WERI-Rb-1 (cell line): Measurements from ENCODE around the gene BAHCC1.

Experiments
- DNase-seq: peaks from one replicate; pipeline ENCODE4 v3.0.0-alpha.2; 2020
- H3K27ac ChIP-seq: fragments of 250-450 bp; sonication (Bioruptor Pico); 2 replicates; pipeline ENCODE4 v1.5.1; 2020; ENCODE audit warnings: mild to moderate bottlenecking, moderate library complexity
- H3K27me3 ChIP-seq: fragments of 250-450 bp; sonication (Bioruptor Pico); 2 replicates; pipeline ENCODE4 v1.5.1; 2021; ENCODE audit warnings: mild to moderate bottlenecking, low read depth, moderate library complexity; ENCODE audit not compliant: insufficient read depth, severe bottlenecking
- H3K36me3 ChIP-seq: fragments of 250-450 bp; sonication (Bioruptor Pico); 2 replicates; pipeline ENCODE4 v1.5.1; 2020; ENCODE audit warnings: mild to moderate bottlenecking, moderate library complexity
- H3K4me3 ChIP-seq: 2 replicates; pipeline ENCODE4 v1.5.1; 2011; ENCODE audit warnings: low read depth, mild to moderate bottlenecking, control low read depth, low read length
- H3K9me3 ChIP-seq: fragments of 250-450 bp; sonication (Bioruptor Pico); 2 replicates; pipeline ENCODE4 v1.5.1; 2021; ENCODE audit warnings: mild to moderate bottlenecking, moderate library complexity; ENCODE audit not compliant: severe bottlenecking
- TF ChIP-seq, protein P1 (sequence below): IDR thresholded peaks from 2 replicates; pipeline ENCODE4 v1.5.1; 2011; ENCODE audit warnings: low read depth, mild to moderate bottlenecking, control low read depth, inconsistent platforms, low read length

BAHCC1 gene

DNA sequence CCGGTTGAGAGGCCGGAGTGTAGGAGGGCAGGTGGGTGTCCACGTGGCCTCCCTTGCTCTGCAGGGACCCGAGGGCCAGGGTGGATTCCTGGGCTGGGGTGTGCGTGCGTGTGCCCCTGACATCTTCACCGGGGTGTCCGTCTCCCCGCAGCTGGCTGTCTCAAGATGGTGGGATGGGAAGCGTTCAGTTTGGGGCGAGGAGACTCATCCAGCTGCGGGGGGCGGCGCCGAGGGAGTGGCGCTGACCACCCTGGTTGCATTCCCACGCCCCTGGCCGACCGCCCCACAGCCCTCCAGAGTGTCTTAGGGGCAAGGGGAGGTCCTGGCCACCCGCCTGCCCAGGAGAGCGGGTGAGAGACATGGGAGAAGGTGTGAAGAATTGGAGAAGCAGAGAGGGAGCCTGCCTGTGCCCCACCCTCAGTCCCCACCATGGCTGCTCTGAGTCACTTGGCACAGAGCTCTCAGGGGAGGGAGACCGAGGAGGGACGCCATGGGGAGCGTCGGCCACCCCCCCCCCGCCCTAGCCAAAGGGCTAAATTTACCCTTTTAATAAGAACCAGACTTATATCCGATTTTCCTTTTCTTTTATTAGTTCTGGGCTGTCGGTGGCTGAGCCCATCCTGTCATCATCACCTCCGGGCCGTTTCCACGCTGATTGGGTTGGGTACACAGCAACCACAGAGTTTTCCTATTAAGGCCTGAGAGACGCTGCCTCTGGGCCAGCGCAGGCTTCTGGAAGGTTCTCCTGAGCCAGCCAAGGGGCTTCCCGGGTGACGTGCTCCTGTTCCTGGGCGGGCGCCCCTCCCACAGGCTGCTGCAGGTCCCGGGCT is 22.0 kb downstream of the BAHCC1 start:
- no peak for DNase-seq

DNA sequence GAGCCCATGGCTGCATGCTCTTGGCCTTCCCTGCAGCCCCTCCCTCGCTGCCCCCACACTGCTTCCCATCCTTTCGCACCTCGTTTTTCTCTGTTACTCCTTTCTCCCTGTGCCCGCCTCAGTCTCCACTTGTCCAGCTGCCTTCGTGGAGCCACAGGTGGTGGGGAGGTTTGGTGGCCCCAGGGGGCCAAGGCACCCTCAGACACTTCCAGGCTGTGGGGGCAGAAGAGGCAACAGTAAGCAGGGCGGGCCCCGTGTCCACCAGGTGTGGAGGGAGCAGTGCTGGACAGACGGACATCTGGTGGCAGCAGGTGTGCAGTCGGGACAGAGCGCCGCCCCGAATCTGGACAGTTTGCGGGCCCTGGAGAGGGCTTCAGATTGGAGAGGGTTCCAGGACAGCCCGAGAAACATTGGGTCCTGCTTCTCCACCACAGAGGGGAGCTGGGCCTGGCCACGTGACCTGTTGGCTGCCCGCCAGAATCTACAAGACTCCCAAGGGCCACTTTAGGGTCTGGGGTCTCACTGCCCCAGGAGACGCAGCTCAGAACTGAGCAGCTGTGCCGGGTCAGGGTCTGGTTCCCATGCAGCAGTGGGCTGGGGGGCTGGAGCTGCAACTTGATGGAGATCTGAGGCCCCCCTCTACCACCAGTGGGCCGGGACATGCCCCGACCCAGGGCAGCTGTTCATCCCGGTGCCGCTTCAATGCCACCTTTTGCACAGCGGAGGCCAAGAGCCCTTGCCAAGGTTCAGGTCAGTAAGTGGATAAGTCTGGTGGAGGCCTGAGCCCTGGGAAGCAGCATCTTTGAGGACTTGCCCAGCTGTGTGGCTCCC is 22.8 kb downstream of the BAHCC1 start:
- Histone ChIP-seq H3K27me3 (no peaks in the 10 kb centered on the region), H3K27ac (no peak overlapping the region), H3K4me3 (no peak overlapping the region), H3K9me3 (no peaks in the 10 kb centered on the region), H3K36me3 (no peaks in the 10 kb centered on the region)
- no peak for DNase-seq
- TF ChIP-seq, protein P1, sequence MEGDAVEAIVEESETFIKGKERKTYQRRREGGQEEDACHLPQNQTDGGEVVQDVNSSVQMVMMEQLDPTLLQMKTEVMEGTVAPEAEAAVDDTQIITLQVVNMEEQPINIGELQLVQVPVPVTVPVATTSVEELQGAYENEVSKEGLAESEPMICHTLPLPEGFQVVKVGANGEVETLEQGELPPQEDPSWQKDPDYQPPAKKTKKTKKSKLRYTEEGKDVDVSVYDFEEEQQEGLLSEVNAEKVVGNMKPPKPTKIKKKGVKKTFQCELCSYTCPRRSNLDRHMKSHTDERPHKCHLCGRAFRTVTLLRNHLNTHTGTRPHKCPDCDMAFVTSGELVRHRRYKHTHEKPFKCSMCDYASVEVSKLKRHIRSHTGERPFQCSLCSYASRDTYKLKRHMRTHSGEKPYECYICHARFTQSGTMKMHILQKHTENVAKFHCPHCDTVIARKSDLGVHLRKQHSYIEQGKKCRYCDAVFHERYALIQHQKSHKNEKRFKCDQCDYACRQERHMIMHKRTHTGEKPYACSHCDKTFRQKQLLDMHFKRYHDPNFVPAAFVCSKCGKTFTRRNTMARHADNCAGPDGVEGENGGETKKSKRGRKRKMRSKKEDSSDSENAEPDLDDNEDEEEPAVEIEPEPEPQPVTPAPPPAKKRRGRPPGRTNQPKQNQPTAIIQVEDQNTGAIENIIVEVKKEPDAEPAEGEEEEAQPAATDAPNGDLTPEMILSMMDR = no peak

More for the DNA sequence above, 22.0 kb downstream of the BAHCC1 start:
- Histone ChIP-seq H3K4me3 (no peak overlapping the region), H3K27me3 (no peaks in the 10 kb centered on the region), H3K9me3 (no peaks in the 10 kb centered on the region), H3K36me3 (no peaks in the 10 kb centered on the region), H3K27ac (no peak overlapping the region)
- TF ChIP-seq, protein P1 = no peak

GRCh38 chr17:81418710-81419318 is 23.6 kb downstream of the BAHCC1 start:
- H3K27ac ChIP-seq = no peak overlapping the region
- H3K9me3 ChIP-seq = no peaks in the 10 kb centered on the region
- no peaks in the 10 kb centered on the region for H3K36me3 ChIP-seq
- TF ChIP-seq, protein P1 = no peak
- DNase-seq = no peak
- no peaks in the 10 kb centered on the region for H3K27me3 ChIP-seq
- H3K4me3 ChIP-seq = no peak overlapping the region

DNA sequence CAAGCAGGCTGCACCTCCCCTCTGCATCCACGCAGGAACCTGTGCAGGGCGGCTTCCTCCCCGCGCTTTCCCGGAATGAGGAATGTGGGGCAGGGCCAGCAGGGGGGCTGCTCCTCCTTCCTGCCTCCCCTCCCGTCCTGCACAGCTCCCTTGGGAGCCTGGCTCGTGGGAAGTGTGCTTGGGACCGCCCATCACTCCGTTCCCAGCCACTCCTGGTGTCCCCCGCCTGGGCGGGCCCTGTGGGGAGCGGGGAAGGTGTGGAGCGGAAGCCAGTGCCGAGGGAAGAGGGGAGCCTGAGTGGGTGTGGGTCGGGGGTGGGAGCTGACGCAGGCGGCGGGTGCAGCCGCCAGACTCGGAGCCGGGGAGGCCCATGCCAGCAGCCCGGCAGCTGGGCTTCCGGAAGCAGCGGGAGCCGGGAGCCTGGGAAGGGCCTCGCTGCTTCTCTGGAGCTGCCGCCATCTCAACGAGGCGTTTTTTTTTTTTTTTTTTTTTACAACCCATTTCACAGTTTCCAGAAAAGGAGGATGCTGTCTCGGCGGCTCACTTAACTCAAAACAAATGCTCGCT is 24.1 kb downstream of the BAHCC1 start:
- Histone ChIP-seq H3K9me3 (no peaks in the 10 kb centered on the region), H3K4me3 (no peak overlapping the region), H3K27ac (no peak overlapping the region), H3K36me3 (no peaks in the 10 kb centered on the region), H3K27me3 (no peaks in the 10 kb centered on the region)
- DNase-seq = no peak
- TF ChIP-seq, protein P1 = no peak

DNA sequence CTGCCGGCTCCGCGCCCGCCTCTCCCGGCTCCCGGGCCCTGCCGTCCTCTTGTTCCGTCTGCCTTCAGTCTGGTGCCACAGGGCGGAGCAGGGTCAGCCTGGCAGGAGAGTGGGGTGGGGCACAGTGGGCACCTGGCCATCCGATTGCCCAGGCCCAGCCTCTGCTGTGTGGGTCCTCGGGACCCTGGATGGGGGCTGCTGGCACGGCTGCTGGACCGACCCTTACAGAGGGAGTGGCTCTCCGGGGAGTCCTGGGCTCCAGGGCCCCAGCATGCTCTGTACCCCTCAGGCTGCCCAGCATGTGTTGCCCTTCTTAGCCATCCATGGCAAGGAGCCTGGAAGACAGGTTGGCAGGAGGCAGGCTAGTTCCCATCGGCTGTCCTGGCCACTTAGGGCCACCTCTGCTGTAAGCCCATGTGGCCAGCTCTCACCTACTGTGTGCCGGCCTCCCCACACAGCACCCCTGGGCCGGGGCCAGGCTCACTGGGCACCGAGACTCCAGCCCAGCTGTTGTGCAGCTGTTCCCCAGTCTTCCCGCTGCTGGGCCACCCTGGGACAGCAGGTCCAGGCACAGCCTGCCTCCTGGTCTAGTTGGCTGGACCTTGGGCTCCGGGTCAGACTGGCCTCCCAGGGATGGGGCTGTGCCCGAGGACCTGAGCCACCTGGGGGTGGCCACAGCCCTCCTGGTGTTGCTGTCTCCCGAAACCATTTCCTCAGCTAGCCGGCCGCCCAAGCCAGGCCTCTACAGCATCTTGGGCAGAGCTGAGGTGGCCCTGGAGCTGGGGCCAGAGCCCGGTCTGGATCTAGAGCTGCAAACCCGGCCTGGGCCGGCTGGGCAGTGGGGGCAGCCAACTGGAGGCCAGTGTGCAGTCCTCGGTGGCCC is 24.9 kb downstream of the BAHCC1 start:
- TF ChIP-seq, protein P1 = no peak
- Histone ChIP-seq H3K36me3 (no peaks in the 10 kb centered on the region), H3K9me3 (peaks cover 2% of the 10 kb centered on the region), H3K27ac (no peak overlapping the region), H3K27me3 (no peaks in the 10 kb centered on the region), H3K4me3 (no peak overlapping the region)
- no peak for DNase-seq
